Lung (tissue), 12 donors: ENCODE measurements around the gene ZBTB44. TPM values are rescaled to one million over a fixed set of nuclear protein-coding genes. Genes with fewer than 3 reads are reported as not detected.
"Not testable (repeated sequence)": the region's sequence is repeated elsewhere in the genome, so short reads cannot be mapped to it uniquely, and the experiment has no call there.

ENCODE experiments used
- ATAC-seq: fragments of 200-7000 bp; cut with Tn5 transposase; one replicate; pipeline ENCODE4 v1.9.1; 2020; ENCODE audit warnings: moderate number of reproducible peaks; ENCODE audit not compliant: insufficient read depth, low FRiP score
- DNase-seq, 3 donors: peaks; one replicate each; pipeline ENCODE4 v3.0.0-alpha.2; 2013 to 2017
- H3K27ac ChIP-seq, 2 donors: one replicate each; pipeline ENCODE4 v1.5.1; 2013; ENCODE audit warnings: mild to moderate bottlenecking in 2 of 2, moderate library complexity in 2 of 2, control low read depth in 1 of 2, inconsistent platforms in 1 of 2, low read depth in 1 of 2, low read length in 1 of 2
- H3K27me3 ChIP-seq, 3 donors: one replicate each; pipeline ENCODE4 v1.5.1; 2013; ENCODE audit warnings: low read length in 2 of 3; ENCODE audit not compliant: control insufficient read depth in 3 of 3, insufficient read depth in 3 of 3
- H3K36me3 ChIP-seq, 4 donors: one replicate each; pipeline ENCODE4 v1.5.1; 2013; ENCODE audit warnings: low read length in 4 of 4, mild to moderate bottlenecking in 1 of 4, moderate library complexity in 1 of 4; ENCODE audit not compliant: control insufficient read depth in 4 of 4, insufficient read depth in 4 of 4
- H3K4me1 ChIP-seq, 5 donors: one replicate each; pipeline ENCODE4 v1.5.1; 2013; ENCODE audit warnings: low read length in 5 of 5, mild to moderate bottlenecking in 2 of 5, moderate library complexity in 1 of 5; ENCODE audit not compliant: control insufficient read depth in 5 of 5, insufficient read depth in 5 of 5
- H3K4me3 ChIP-seq: one replicate; pipeline ENCODE4 v1.5.1; 2013; ENCODE audit warnings: mild to moderate bottlenecking, control low read depth, moderate library complexity
- H3K9ac ChIP-seq, 2 donors: one replicate each; pipeline ENCODE4 v1.5.1; 2013; ENCODE audit warnings: low read length in 2 of 2, control low read depth in 1 of 2; ENCODE audit not compliant: insufficient read depth in 1 of 2
- H3K9me3 ChIP-seq, 4 donors: one replicate each; pipeline ENCODE4 v1.5.1; 2013; ENCODE audit warnings: low read length in 3 of 4, mild to moderate bottlenecking in 1 of 4, moderate library complexity in 1 of 4; ENCODE audit not compliant: control insufficient read depth in 4 of 4, insufficient read depth in 3 of 4
- WGBS, 2 donors: extraction: QIAGEN DNeasy Blood & Tissue Kit; methylation state at CpG; one replicate each; pipeline ENCODE4 v1.1.7; 2013; 5-methylcytosine and 5-hydroxymethylcytosine counted together
- polyA plus RNA-seq, 2 donors: library from polyadenylated mRNA; stranded (reverse); fragments of 200-250 nt; gene quantifications; one replicate each; pipeline ENCODE4 v1.2.1, GENCODE V29; 2013
- total RNA-seq, 2 donors: library from RNA; depleted of rRNA in 1 of 2; stranded (reverse); fragments of >200 nt in 1 of 2; gene quantifications; one replicate each; pipeline ENCODE4 v1.2.1, GENCODE V29; 2014 to 2021
- TF ChIP-seq, protein P1 (sequence below): IDR thresholded peaks from 2 replicates; pipeline ENCODE4 v1.5.1; 2012; ENCODE audit warnings: mild to moderate bottlenecking; ENCODE audit errors: control extremely low read depth, extremely low read depth
- donor health status: control.
- donor health status: control.
- donor health status: Bipolar disorder and iron deficiency.
- donor health status: healthy.
- donor health status: DM: yes; HTN: yes; CAD: no.

Gene ZBTB44
- total and polyA plus RNA-seq, 4 donors = 8.6 to 72.7 (median 20.8) TPM

DNA sequence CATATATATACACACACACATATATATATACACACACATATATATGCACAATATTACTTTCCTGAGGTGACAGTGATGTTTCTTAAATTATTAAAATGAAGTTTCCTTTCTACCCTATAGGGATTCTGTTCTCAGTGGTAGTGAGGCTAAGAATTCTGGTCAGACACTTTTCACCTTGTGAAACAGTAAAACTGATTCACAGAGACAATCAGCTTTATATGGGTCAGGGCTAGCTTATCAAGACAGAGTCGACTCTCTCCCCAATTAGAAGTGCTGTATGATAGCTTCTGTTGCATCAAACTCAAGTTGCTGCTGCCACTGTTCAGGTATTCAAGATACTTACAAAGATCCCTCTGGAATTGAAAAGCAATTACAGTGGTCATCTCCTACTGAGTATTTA, 68.4 kb downstream of the ZBTB44 start:
- Histone ChIP-seq H3K27me3 (no peaks in the 10 kb centered on the region), H3K27ac (no peak overlapping the region), H3K4me1 (peaks cover 0 to 22% (median 0%) of the 10 kb centered on the region in 5 donors), H3K36me3 (no peaks in the 10 kb centered on the region), H3K9ac (no peak overlapping the region), H3K4me3 (no peak overlapping the region), H3K9me3 (no peaks in the 10 kb centered on the region)
- 75 to 78% methylated on average over 1 of the region's 1 CpG for WGBS, 2 donors
- ATAC-seq = no peak
- DNase-seq = no peak
- TF ChIP-seq, protein P1, sequence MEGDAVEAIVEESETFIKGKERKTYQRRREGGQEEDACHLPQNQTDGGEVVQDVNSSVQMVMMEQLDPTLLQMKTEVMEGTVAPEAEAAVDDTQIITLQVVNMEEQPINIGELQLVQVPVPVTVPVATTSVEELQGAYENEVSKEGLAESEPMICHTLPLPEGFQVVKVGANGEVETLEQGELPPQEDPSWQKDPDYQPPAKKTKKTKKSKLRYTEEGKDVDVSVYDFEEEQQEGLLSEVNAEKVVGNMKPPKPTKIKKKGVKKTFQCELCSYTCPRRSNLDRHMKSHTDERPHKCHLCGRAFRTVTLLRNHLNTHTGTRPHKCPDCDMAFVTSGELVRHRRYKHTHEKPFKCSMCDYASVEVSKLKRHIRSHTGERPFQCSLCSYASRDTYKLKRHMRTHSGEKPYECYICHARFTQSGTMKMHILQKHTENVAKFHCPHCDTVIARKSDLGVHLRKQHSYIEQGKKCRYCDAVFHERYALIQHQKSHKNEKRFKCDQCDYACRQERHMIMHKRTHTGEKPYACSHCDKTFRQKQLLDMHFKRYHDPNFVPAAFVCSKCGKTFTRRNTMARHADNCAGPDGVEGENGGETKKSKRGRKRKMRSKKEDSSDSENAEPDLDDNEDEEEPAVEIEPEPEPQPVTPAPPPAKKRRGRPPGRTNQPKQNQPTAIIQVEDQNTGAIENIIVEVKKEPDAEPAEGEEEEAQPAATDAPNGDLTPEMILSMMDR = no peak

DNA sequence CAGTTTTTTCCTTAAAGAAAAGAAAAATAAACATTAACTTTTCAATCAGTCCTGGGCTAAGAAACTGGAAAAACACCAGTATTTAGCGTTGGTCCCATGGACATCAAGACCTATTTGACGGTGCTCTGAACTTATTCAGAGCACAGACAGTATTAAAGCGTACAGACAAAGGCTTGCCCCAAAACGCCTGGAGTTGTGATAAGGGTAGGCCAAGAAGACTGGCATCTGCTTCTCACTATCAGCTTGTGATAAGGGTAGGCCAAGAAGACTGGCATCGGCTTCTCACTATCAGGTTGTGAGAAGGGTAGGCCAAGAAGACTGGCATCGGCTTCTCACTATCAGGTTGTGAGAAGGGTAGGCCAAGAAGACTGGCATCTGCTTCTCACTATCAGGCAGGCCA, 69.3 kb downstream of the ZBTB44 start:
- not testable (repeated sequence) for ATAC-seq, H3K36me3 ChIP-seq, DNase-seq, H3K27ac ChIP-seq, H3K9ac ChIP-seq, H3K9me3 ChIP-seq, H3K27me3 ChIP-seq, H3K4me3 ChIP-seq
- 91 to 97% methylated on average over 6 of the region's 6 CpGs for WGBS, 2 donors
- H3K4me1 ChIP-seq = peaks cover 0 to 22% (median 0%) of the 10 kb centered on the region in 5 donors

DNA sequence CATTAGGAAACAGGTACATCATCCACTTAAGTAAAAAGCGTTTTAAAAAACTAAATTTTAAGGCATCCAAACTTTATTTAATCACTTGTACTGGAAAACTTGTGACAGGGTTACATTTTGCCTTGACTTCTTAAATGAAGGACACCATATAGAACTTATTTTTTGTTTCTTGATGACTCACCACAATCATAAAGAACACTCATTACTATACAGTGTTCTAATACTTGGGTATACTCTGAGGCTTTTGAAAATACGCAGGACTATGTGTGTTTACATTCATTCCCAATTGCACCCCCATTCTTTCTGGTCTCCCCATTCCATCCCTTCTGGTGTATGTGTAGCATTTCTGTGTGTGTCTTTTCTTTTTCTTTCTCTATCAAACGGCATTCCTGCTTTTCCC, 69.9 kb downstream of the ZBTB44 start:
- DNase-seq = no peak
- H3K9me3 ChIP-seq = no peaks in the 10 kb centered on the region
- TF ChIP-seq, protein P1 = no peak
- H3K27ac ChIP-seq = no peak overlapping the region
- H3K36me3 ChIP-seq = no peaks in the 10 kb centered on the region
- no peaks in the 10 kb centered on the region for H3K27me3 ChIP-seq
- WGBS, 2 donors = 94 to 95% methylated on average over 3 of the region's 3 CpGs
- peaks cover 0 to 22% (median 0%) of the 10 kb centered on the region in 5 donors for H3K4me1 ChIP-seq
- no peak for ATAC-seq
- H3K9ac ChIP-seq = no peak overlapping the region
- no peak overlapping the region for H3K4me3 ChIP-seq

DNA sequence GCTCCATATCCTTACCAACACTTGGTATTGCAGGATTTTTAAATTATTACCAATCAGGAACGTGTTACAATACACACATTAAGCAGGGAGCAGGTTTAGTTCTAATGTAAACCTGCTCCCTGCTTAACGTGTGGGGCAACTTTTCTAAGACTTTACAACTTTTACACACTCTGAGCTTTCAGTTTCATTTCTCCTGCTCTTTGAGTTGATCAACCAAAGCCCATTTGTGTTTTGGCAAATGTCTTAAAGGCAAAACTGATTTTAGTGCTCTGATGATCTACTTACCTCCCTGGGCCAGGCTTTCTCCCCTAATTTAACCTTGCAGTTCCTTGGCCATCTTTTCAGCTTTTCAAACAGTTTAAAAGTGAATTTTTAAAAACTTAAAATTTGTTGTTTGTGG, 70.9 kb downstream of the ZBTB44 start:
- Histone ChIP-seq H3K9me3 (no peaks in the 10 kb centered on the region), H3K36me3 (peaks cover 0 to 3% (median 1%) of the 10 kb centered on the region in 4 donors), H3K27ac (no peak overlapping the region), H3K27me3 (no peaks in the 10 kb centered on the region), H3K4me1 (peaks cover 0 to 22% (median 0%) of the 10 kb centered on the region in 5 donors), H3K4me3 (no peak overlapping the region), H3K9ac (no peak overlapping the region)
- DNase-seq (no peak), ATAC-seq (no peak)
- TF ChIP-seq, protein P1 = no peak
- 31 to 37% methylated on average over 2 of the region's 2 CpGs for WGBS, 2 donors
